WTC11 (cell line): ENCODE results near the gene HELB. TPM values are rescaled to one million over a fixed set of nuclear protein-coding genes. Genes with fewer than 3 reads are reported as not detected.

Source experiments
- ATAC-seq: fragments of 200-7000 bp; cut with Tn5 transposase; 2 replicates; pipeline ENCODE4 v1.10.0; 2021; ENCODE audit warnings: mild to moderate bottlenecking, moderate library complexity
- CTCF ChIA-PET: fragments of 300-600 bp; sonication (Branson Sonifier 250); formaldehyde crosslinking; loops from one replicate; lab custom pipeline; 2021; ENCODE audit warnings: antibody characterized with exemption; lab: Charles Lee
- POLR2A ChIA-PET: fragments of 350-600 bp; sonication (Branson Sonifier 250); formaldehyde crosslinking; loops from one replicate; lab custom pipeline; 2021; ENCODE audit warnings: antibody characterized with exemption; lab: Charles Lee
- DNase-seq: peaks from one replicate; pipeline ENCODE4 v3.0.0; 2021; ENCODE audit warnings: low spot score
- H3K27ac Mint-ChIP-seq: 2 replicates; pipeline ENCODE4 v1.8.0; 2021; ENCODE audit warnings: mixed read lengths
- H3K27me3 Mint-ChIP-seq: 2 replicates; pipeline ENCODE4 v1.8.0; 2021; ENCODE audit warnings: low read depth, mild to moderate bottlenecking, moderate library complexity, mixed read lengths
- H3K36me3 Mint-ChIP-seq: 2 replicates; pipeline ENCODE4 v1.8.0; 2021; ENCODE audit warnings: mixed read lengths
- H3K4me1 Mint-ChIP-seq: 2 replicates; pipeline ENCODE4 v1.8.0; 2022; ENCODE audit warnings: mixed read lengths
- H3K4me3 Mint-ChIP-seq: 2 replicates; pipeline ENCODE4 v1.8.0; 2021; ENCODE audit warnings: mild to moderate bottlenecking, moderate library complexity, mixed read lengths
- H3K9me3 Mint-ChIP-seq: 2 replicates; pipeline ENCODE4 v1.8.0; 2021; ENCODE audit warnings: mixed read lengths
- AR ChIP-seq: fragments of 250-450 bp; sonication (Bioruptor Pico); IDR thresholded peaks from 2 replicates; pipeline ENCODE4 v1.9.0; 2021; ENCODE audit warnings: mild to moderate bottlenecking
- E2F5 ChIP-seq: sonication (generic); formaldehyde crosslinking; IDR thresholded peaks from 2 replicates; pipeline ENCODE4 v1.8.1; 2022; ENCODE audit warnings: mild to moderate bottlenecking, moderate library complexity, missing genetic modification reagents
- ELF4 ChIP-seq: sonication (generic); formaldehyde crosslinking; IDR thresholded peaks from 2 replicates; pipeline ENCODE4 v1.8.1; 2022; ENCODE audit warnings: low read depth, mild to moderate bottlenecking, moderate library complexity, missing genetic modification reagents
- EMX1 ChIP-seq: fragments of 250-450 bp; sonication (Bioruptor Pico); IDR thresholded peaks from 2 replicates; pipeline ENCODE4 v1.8.0; 2021; ENCODE audit warnings: mild to moderate bottlenecking
- ERG ChIP-seq: fragments of 250-450 bp; sonication (Bioruptor Pico); IDR thresholded peaks from 2 replicates; pipeline ENCODE4 v1.8.0; 2021; ENCODE audit warnings: mild to moderate bottlenecking
- FOXK1 ChIP-seq: sonication (generic); formaldehyde crosslinking; IDR thresholded peaks from 2 replicates; pipeline ENCODE4 v1.8.0; 2022; ENCODE audit warnings: mild to moderate bottlenecking, moderate library complexity, missing genetic modification reagents
- GTF2I ChIP-seq: fragments of 250-450 bp; sonication (Bioruptor Pico); conservative IDR thresholded peaks from 2 replicates; pipeline ENCODE4 v1.4.0; 2021; ENCODE audit warnings: mild to moderate bottlenecking
- KAT7 ChIP-seq: sonication (generic); formaldehyde crosslinking; IDR thresholded peaks from 2 replicates; pipeline ENCODE4 v1.8.1; 2023; ENCODE audit warnings: missing genetic modification reagents, mild to moderate bottlenecking, borderline replicate concordance
- NFE2L1 ChIP-seq: sonication (generic); formaldehyde crosslinking; IDR thresholded peaks from 2 replicates; pipeline ENCODE4 v1.8.1; 2023; ENCODE audit warnings: missing genetic modification reagents
- NR3C1 ChIP-seq: sonication (generic); formaldehyde crosslinking; conservative IDR thresholded peaks from 2 replicates; pipeline ENCODE4 v1.8.1; 2023; ENCODE audit warnings: low read depth, mild to moderate bottlenecking, missing genetic modification reagents
- TP53 ChIP-seq: sonication (generic); formaldehyde crosslinking; IDR thresholded peaks from 2 replicates; pipeline ENCODE4 v1.8.1; 2023; ENCODE audit warnings: mild to moderate bottlenecking, missing genetic modification reagents
- USF2 ChIP-seq: sonication (generic); formaldehyde crosslinking; IDR thresholded peaks from 2 replicates; pipeline ENCODE4 v1.8.1; 2023; ENCODE audit warnings: mild to moderate bottlenecking, missing genetic modification reagents, moderate library complexity
- ZNF121 ChIP-seq: sonication (generic); formaldehyde crosslinking; IDR thresholded peaks from 2 replicates; pipeline ENCODE4 v1.8.0; 2023; ENCODE audit warnings: missing genetic modification reagents
- ZNF423 ChIP-seq: fragments of 250-450 bp; sonication (Bioruptor Pico); IDR thresholded peaks from 2 replicates; pipeline ENCODE4 v2.1.2; 2022; ENCODE audit warnings: mild to moderate bottlenecking, moderate library complexity
- total RNA-seq: library from RNA; stranded (reverse); gene quantifications from 3 replicates; pipeline ENCODE4 v1.2.3, GENCODE V29; 2021
- TF ChIP-seq, protein P1 (sequence below): fragments of 250-450 bp; sonication (Bioruptor Pico); conservative IDR thresholded peaks from 2 replicates; pipeline ENCODE4 v1.9.0; 2021; ENCODE audit warnings: mild to moderate bottlenecking
- TF ChIP-seq, protein P2 (sequence below): sonication (generic); formaldehyde crosslinking; IDR thresholded peaks from 2 replicates; pipeline ENCODE4 v1.8.0; 2022; ENCODE audit warnings: mild to moderate bottlenecking, missing genetic modification reagents
- TF ChIP-seq, protein P3 (sequence below): sonication (generic); formaldehyde crosslinking; conservative IDR thresholded peaks from 2 replicates; pipeline ENCODE4 v1.8.1; 2023; ENCODE audit warnings: mild to moderate bottlenecking, low read depth, missing genetic modification reagents, moderate library complexity

HELB gene
- total RNA-seq, 1 experiment from 2014 or later = 9.7 TPM

DNA sequence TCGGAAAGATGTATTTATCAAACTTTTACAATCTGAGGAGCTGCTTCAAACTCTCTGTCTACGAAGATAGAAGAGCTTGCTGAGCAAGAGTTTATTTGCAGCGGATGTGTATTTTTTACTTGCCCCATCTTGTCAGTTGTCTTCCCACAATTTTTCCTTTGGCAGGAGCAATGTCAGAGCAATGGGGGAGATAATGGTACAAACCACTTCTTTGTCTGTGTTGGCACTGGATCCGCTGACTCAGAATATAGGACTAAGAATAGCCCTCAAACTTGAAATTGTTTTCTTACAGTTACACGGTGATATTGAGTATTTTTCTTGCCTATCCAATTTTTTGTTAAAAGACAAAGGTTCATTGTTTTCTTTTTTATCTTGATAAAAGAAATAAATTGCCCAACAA lies 27.6 kb downstream of the HELB start (continued):
- TF ChIP-seq USF2 (CRISPR knock-in tag) (no peak), FOXK1 (CRISPR knock-in tag) (no peak), ERG (CRISPR knock-in tag) (no peak), ZNF121 (CRISPR knock-in tag) (no peak)
- TF ChIP-seq, protein P1, sequence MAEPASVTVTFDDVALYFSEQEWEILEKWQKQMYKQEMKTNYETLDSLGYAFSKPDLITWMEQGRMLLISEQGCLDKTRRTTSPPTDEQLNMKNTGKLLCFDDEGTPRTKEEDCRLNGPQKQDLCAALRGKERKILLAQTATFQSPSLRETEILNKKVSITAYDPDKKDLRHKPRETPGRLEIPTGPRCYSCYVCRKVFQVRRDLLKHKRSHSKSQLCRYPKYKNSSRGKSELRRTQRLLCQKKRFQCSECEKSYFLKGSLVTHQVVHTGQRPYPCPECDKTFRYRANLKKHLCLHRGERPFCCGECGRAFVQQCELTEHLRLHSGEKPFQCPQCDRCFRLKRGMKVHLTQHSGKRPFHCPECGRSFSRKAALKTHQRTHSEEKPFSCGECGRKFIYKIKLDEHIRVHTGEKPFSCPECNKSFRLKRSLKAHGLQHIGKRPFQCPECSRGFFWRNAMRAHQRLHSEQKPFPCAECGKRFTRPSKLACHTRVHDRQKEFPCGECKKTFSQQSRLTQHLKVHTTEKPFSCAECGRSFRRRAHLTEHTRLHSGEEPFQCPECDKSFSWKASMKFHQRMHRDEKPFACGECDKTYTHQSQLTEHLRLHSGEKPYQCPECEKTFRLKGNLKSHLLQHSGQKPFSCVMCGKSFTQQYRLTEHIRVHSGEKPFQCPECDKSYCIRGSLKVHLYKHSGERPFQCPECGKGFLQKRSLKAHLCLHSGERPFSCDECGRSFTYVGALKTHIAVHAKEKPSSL = no peak

DNA sequence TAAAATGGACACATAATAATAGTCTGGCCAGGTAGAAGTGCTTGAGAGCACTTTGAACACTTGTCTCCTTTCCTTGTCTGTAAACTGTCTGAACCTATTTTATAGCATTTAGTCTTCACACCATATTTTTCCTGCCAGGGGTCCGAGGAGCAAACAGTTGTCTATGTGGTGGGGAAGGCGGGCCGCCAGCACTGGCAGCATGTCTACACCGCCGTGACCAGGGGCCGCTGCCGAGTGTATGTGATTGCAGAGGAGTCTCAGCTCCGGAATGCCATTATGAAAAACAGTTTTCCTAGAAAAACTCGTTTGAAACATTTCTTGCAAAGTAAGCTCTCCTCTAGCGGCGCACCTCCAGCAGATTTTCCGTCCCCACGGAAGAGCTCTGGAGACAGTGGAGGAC lies 28.7 kb downstream of the HELB start:
- no peak for ATAC-seq
- DNase-seq = no peak
- Mint-ChIP-seq H3K4me1 (no peaks in the 10 kb centered on the region), H3K27ac (no peak overlapping the region), H3K36me3 (peaks cover 11% of the 10 kb centered on the region), H3K4me3 (no peak overlapping the region), H3K9me3 (no peaks in the 10 kb centered on the region), H3K27me3 (no peaks in the 10 kb centered on the region)
- ChIA-PET CTCF (no interaction called here), POLR2A (no interaction called here)
- TF ChIP-seq KAT7 = no peak
- TF ChIP-seq, all 79 proteins: peak for 0

DNA sequence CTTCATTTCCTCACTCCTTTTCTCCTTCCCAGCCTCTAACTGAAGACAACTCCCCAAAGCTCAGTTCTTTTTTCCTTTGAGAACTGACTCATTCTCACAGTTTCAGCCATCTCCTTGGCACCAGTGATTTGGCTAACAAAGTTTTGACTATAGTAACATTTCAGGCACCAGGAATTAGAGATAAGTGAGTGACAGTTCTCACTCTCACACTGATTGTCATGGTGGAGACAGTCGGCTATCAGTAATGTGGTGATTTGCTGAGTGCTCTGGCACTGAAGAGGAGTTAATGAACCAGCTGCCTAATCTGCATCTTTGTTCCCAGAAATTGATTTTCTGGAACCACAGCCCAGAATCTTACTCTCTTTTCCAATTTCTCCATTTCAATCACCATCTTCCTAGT lies 29.5 kb downstream of the HELB start:
- H3K36me3 Mint-ChIP-seq = peaks cover 11% of the 10 kb centered on the region

More for the DNA sequence above, 29.5 kb downstream of the HELB start:
- Mint-ChIP-seq H3K27me3 (no peaks in the 10 kb centered on the region), H3K4me1 (no peaks in the 10 kb centered on the region), H3K4me3 (no peak overlapping the region), H3K27ac (no peak overlapping the region), H3K9me3 (no peaks in the 10 kb centered on the region)
- ChIA-PET POLR2A (no interaction called here), CTCF (no interaction called here)
- no peak for ATAC-seq
- no peak for TF ChIP-seq E2F5 (CRISPR knock-in tag)
- TF ChIP-seq ELF4 = no peak
- TF ChIP-seq, protein P1 = no peak
- TF ChIP-seq GTF2I (CRISPR knock-in tag) = no peak
- TF ChIP-seq, protein P2, sequence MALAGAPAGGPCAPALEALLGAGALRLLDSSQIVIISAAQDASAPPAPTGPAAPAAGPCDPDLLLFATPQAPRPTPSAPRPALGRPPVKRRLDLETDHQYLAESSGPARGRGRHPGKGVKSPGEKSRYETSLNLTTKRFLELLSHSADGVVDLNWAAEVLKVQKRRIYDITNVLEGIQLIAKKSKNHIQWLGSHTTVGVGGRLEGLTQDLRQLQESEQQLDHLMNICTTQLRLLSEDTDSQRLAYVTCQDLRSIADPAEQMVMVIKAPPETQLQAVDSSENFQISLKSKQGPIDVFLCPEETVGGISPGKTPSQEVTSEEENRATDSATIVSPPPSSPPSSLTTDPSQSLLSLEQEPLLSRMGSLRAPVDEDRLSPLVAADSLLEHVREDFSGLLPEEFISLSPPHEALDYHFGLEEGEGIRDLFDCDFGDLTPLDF (CRISPR knock-in tag) = no peak
- TF ChIP-seq NR3C1 (CRISPR knock-in tag) = no peak
- TF ChIP-seq NFE2L1 (CRISPR knock-in tag) = no peak
- TF ChIP-seq TP53 (CRISPR knock-in tag) = no peak
- TF ChIP-seq, protein P3, sequence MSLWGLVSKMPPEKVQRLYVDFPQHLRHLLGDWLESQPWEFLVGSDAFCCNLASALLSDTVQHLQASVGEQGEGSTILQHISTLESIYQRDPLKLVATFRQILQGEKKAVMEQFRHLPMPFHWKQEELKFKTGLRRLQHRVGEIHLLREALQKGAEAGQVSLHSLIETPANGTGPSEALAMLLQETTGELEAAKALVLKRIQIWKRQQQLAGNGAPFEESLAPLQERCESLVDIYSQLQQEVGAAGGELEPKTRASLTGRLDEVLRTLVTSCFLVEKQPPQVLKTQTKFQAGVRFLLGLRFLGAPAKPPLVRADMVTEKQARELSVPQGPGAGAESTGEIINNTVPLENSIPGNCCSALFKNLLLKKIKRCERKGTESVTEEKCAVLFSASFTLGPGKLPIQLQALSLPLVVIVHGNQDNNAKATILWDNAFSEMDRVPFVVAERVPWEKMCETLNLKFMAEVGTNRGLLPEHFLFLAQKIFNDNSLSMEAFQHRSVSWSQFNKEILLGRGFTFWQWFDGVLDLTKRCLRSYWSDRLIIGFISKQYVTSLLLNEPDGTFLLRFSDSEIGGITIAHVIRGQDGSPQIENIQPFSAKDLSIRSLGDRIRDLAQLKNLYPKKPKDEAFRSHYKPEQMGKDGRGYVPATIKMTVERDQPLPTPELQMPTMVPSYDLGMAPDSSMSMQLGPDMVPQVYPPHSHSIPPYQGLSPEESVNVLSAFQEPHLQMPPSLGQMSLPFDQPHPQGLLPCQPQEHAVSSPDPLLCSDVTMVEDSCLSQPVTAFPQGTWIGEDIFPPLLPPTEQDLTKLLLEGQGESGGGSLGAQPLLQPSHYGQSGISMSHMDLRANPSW (CRISPR knock-in tag) = no peak
- TF ChIP-seq AR (CRISPR knock-in tag) = no peak
- no peak for TF ChIP-seq EMX1 (CRISPR knock-in tag)
- TF ChIP-seq ZNF423 = no peak
- DNase-seq = no peak
